ENCODE results near the gene GARIN5A. TPM values are rescaled to one million over a fixed set of nuclear protein-coding genes. Genes with fewer than 3 reads are reported as not detected.

The GARIN5A gene
- polyA plus RNA-seq, 2 of the 4 experiments (the other 2 are of a cell fraction), result 1.1 to 1.7 TPM

GRCh38 chr19:50419022-50419579 is 57.5 kb downstream of the GARIN5A start:
- TF ChIP-seq ESRRA (IDR thresholded peaks at IDR 0.05; ENCODE audit: borderline replicate concordance, low read length) (no peak), CBX8 (IDR thresholded peaks at IDR 0.05) (no peak), ZC3H11A (IDR thresholded peaks at IDR 0.05) (no peak)
- 68% methylated on average over 14 of the region's 14 CpGs for WGBS (ENCODE audit: missing lambda C conversion rate)
- no peak overlapping the region for H3K4me2 ChIP-seq
- ATAC-seq (peak in 1 of 2 experiments; percentile 7; a peak in 3 of 6 replicates), DNase-seq (ENCODE audit: low read depth in 1 of 2, low spot score in 1 of 2) (no peak), FAIRE-seq (no peak)
- H3K27ac ChIP-seq, result no peak overlapping the region
- no peaks in the 10 kb centered on the region for H3K9me3 ChIP-seq
- POLR2A ChIA-PET, result no interaction called here
- CTCF ChIA-PET, result interaction anchor here (1.0 to 1.3 kb wide), 3 partner anchors 17 to 50 kb away, joined by 3 to 4 read pairs (median 4); no protein-coding TSS in a partner anchor
- H3K4me3 ChIP-seq, result no peak overlapping the region
- H3K4me1 ChIP-seq, result no peaks in the 10 kb centered on the region

DNA sequence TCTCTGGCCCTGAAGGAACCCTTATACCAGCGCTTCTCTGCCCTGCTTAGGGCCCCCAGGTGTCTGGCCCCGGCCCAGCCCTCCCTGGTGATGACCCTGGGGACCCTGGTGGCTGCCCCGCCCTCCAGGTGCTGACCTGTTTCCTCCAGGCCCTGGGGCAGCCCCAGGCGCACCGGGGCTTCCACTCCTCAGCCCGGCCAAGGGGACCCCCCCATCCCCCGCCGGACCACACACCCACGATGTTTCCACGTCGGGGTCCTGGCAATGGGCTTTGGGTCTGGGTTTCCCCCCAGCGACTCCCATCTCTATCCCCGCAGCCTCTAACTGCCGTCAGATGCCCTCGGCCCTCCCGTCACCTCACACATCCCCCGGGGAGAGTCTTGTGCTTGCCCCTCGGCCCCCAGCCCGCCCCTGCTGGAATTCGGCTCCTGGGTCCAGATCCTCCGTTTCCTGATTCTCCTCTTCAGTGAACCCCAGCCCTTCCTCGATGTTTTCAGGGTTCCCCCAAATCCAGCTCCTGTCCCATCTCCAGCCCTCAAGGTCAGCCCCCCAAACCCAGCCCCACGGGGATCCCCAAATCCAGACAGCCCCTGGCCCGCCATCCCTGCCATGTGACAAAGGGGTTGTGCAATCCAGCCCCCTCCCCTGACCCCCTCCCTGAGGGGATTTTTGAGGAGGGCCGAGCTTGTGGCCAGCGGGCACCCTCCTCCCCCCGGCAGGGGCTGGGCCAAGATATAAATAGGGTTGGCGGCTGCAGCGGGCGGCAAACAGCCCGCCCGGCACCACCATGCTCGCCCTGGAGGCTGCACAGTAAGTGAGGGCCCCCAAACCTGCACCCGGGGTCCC is 58.2 kb downstream of the GARIN5A start, which contains the start of gene SPIB:
Gene SPIB (plus strand): TSS at position 763 of the 846 bp plus-strand sequence. CDS start 25 bp downstream, at position 788.
- ChIA-PET CTCF (interaction anchor here (0.7 to 1.5 kb wide), 5 partner anchors 8 to 59 kb away, joined by 3 to 4 read pairs (median 3); no protein-coding TSS in a partner anchor), POLR2A (no interaction called here)
- no peaks in the 10 kb centered on the region for H3K9me3 ChIP-seq
- no peak within 1 kb of the TSS for H3K4me3 ChIP-seq
- ATAC-seq (no peak), DNase-seq (ENCODE audit: low read depth in 1 of 2, low spot score in 1 of 2) (no peak), FAIRE-seq (no peak)
- no peaks in the 10 kb centered on the region for H3K4me1 ChIP-seq
- TF ChIP-seq, protein P1, sequence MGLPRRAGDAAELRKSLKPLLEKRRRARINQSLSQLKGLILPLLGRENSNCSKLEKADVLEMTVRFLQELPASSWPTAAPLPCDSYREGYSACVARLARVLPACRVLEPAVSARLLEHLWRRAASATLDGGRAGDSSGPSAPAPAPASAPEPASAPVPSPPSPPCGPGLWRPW (IDR thresholded peaks at IDR 0.05), result no peak
- TF ChIP-seq JUN (IDR thresholded peaks at IDR 0.05), result 0 out of 5 replicates have a peak, but pooled peaks of 1 of the 2 experiments have one; percentile 17
- H3K4me2 ChIP-seq, result no peak within 1 kb of the TSS
- 75% methylated on average over 29 of the region's 34 CpGs for WGBS (ENCODE audit: missing lambda C conversion rate)
- H3K27ac ChIP-seq, result no peak within 1 kb of the TSS

GRCh38 chr19:50417111-50418081 is 59.3 kb downstream of the GARIN5A start:
- FAIRE-seq (no peak), DNase-seq (ENCODE audit: low read depth in 1 of 2, low spot score in 1 of 2) (peak in 1 of 2 experiments; percentile 44), ATAC-seq (peak in 1 of 2 experiments; percentile 1; a peak in 2 of 6 replicates)
- TF ChIP-seq EP300 (IDR thresholded peaks at IDR 0.05) (no peak), PHF8 (IDR thresholded peaks at IDR 0.05; ENCODE audit: borderline replicate concordance, low read depth) (no peak)
- TF ChIP-seq, protein P2, sequence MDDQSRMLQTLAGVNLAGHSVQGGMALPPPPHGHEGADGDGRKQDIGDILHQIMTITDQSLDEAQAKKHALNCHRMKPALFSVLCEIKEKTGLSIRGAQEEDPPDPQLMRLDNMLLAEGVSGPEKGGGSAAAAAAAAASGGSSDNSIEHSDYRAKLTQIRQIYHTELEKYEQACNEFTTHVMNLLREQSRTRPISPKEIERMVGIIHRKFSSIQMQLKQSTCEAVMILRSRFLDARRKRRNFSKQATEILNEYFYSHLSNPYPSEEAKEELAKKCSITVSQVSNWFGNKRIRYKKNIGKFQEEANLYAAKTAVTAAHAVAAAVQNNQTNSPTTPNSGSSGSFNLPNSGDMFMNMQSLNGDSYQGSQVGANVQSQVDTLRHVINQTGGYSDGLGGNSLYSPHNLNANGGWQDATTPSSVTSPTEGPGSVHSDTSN (IDR thresholded peaks at IDR 0.05), result 0 out of 2 replicates have a peak, but pooled peaks have one; percentile 18
- POLR2A ChIA-PET, result no interaction called here
- no peak overlapping the region for H3K4me3 ChIP-seq
- CTCF ChIA-PET, result interaction anchor here (1.0 to 3.0 kb wide), 6 partner anchors 9 to 60 kb away, joined by 3 to 18 read pairs (median 3); no protein-coding TSS in a partner anchor
- H3K27ac ChIP-seq, result no peak overlapping the region
- no peaks in the 10 kb centered on the region for H3K4me1 ChIP-seq
- no peak overlapping the region for H3K4me2 ChIP-seq
- 81% methylated on average over 18 of the region's 42 CpGs for WGBS (ENCODE audit: missing lambda C conversion rate)
- H3K9me3 ChIP-seq, result no peaks in the 10 kb centered on the region

Other genes starting within 250 kb of the GARIN5A start
- 0.17 and 0.32 TPM in 2 replicates for gene KCNC3, start 147.5 kb downstream of the GARIN5A start, polyA plus RNA-seq (2011; rRNA removed)
- 1.0 to 1.7 TPM (median 1.4 TPM) in 3 replicates for gene KCNC3, start 147.5 kb downstream of the GARIN5A start, polyA plus RNA-seq (2017; fragmentation: RNase III; extraction: RNeasy Plus Mini Kit Qiagen cat#74134 plus additional on column Dnase treatment)
- gene NAPSA, start 111.2 kb downstream of the GARIN5A start, polyA plus RNA-seq (2011; rRNA removed), result 1.3 and 1.7 TPM in 2 replicates
- 1.5 to 2.0 TPM (median 1.7 TPM) in 3 replicates for gene NAPSA, start 111.2 kb downstream of the GARIN5A start, polyA plus RNA-seq (2017; fragmentation: RNase III; extraction: RNeasy Plus Mini Kit Qiagen cat#74134 plus additional on column Dnase treatment)
- 39.2 and 39.3 TPM in 2 replicates for gene NR1H2, start 100.4 kb downstream of the GARIN5A start, polyA plus RNA-seq (2011; rRNA removed)
- gene NR1H2, start 100.4 kb downstream of the GARIN5A start, polyA plus RNA-seq (2017; fragmentation: RNase III; extraction: RNeasy Plus Mini Kit Qiagen cat#74134 plus additional on column Dnase treatment), result 52.5 to 69.7 TPM (median 67.0 TPM) in 3 replicates
- 24.2 and 26.1 TPM in 2 replicates for gene POLD1, start 92.5 kb downstream of the GARIN5A start, polyA plus RNA-seq (2011; rRNA removed)
- gene POLD1, start 92.5 kb downstream of the GARIN5A start, polyA plus RNA-seq (2017; fragmentation: RNase III; extraction: RNeasy Plus Mini Kit Qiagen cat#74134 plus additional on column Dnase treatment), result 84.9 to 88.8 TPM (median 88.0 TPM) in 3 replicates
- not detected in 2 replicates for gene SPIB, start 57.9 kb downstream of the GARIN5A start, polyA plus RNA-seq (2011; rRNA removed)
- gene SPIB, start 57.9 kb downstream of the GARIN5A start, polyA plus RNA-seq (2017; fragmentation: RNase III; extraction: RNeasy Plus Mini Kit Qiagen cat#74134 plus additional on column Dnase treatment), result 0.03 to 0.54 TPM (median 0.12 TPM) in 3 replicates
- 0.03 TPM in 1 of 2 replicates, not detected in the other for gene MYBPC2, start 44.0 kb downstream of the GARIN5A start, polyA plus RNA-seq (2011; rRNA removed)
- gene MYBPC2, start 44.0 kb downstream of the GARIN5A start, polyA plus RNA-seq (2017; fragmentation: RNase III; extraction: RNeasy Plus Mini Kit Qiagen cat#74134 plus additional on column Dnase treatment), result 0.03 to 0.10 TPM in 2 of 3 replicates, not detected in the other
- 52.8 and 54.0 TPM in 2 replicates for gene EMC10, start 341 bp downstream of the GARIN5A start, polyA plus RNA-seq (2011; rRNA removed)
- 140 to 147 TPM (median 147 TPM) in 3 replicates for gene EMC10, start 341 bp downstream of the GARIN5A start, polyA plus RNA-seq (2017; fragmentation: RNase III; extraction: RNeasy Plus Mini Kit Qiagen cat#74134 plus additional on column Dnase treatment)
- gene JOSD2, start 34.3 kb upstream of the GARIN5A start, polyA plus RNA-seq (2011; rRNA removed), result 19.3 and 24.2 TPM in 2 replicates
- gene JOSD2, start 34.3 kb upstream of the GARIN5A start, polyA plus RNA-seq (2017; fragmentation: RNase III; extraction: RNeasy Plus Mini Kit Qiagen cat#74134 plus additional on column Dnase treatment), result 55.5 to 62.4 TPM (median 61.7 TPM) in 3 replicates
- gene ASPDH, start 37.1 kb upstream of the GARIN5A start, polyA plus RNA-seq (2011; rRNA removed), result not detected in 2 replicates
- not detected in 3 replicates for gene ASPDH, start 37.1 kb upstream of the GARIN5A start, polyA plus RNA-seq (2017; fragmentation: RNase III; extraction: RNeasy Plus Mini Kit Qiagen cat#74134 plus additional on column Dnase treatment)
- gene LRRC4B, start 91.6 kb upstream of the GARIN5A start, polyA plus RNA-seq (2011; rRNA removed), result 0.49 and 0.54 TPM in 2 replicates
- gene LRRC4B, start 91.6 kb upstream of the GARIN5A start, polyA plus RNA-seq (2017; fragmentation: RNase III; extraction: RNeasy Plus Mini Kit Qiagen cat#74134 plus additional on column Dnase treatment), result 0.67 to 1.2 TPM (median 0.97 TPM) in 3 replicates
- 0.25 and 0.29 TPM in 2 replicates for gene SYT3, start 163.0 kb upstream of the GARIN5A start, polyA plus RNA-seq (2011; rRNA removed)
- gene SYT3, start 163.0 kb upstream of the GARIN5A start, polyA plus RNA-seq (2017; fragmentation: RNase III; extraction: RNeasy Plus Mini Kit Qiagen cat#74134 plus additional on column Dnase treatment), result 0.45 to 1.2 TPM (median 1.1 TPM) in 3 replicates
- gene C19orf81, start 172.6 kb upstream of the GARIN5A start, polyA plus RNA-seq (2011; rRNA removed), result 1.8 and 2.1 TPM in 2 replicates
- gene C19orf81, start 172.6 kb upstream of the GARIN5A start, polyA plus RNA-seq (2017; fragmentation: RNase III; extraction: RNeasy Plus Mini Kit Qiagen cat#74134 plus additional on column Dnase treatment), result 7.9 to 9.5 TPM (median 8.2 TPM) in 3 replicates
- 0.01 and 0.04 TPM in 2 replicates for gene SHANK1, start 243.0 kb upstream of the GARIN5A start, polyA plus RNA-seq (2011; rRNA removed)
- gene SHANK1, start 243.0 kb upstream of the GARIN5A start, polyA plus RNA-seq (2017; fragmentation: RNase III; extraction: RNeasy Plus Mini Kit Qiagen cat#74134 plus additional on column Dnase treatment), result 0.07 to 0.17 TPM (median 0.09 TPM) in 3 replicates
- gene CLEC11A, start 246.5 kb upstream of the GARIN5A start, polyA plus RNA-seq (2011; rRNA removed), result 1.4 and 1.5 TPM in 2 replicates
- 5.0 to 6.4 TPM (median 6.2 TPM) in 3 replicates for gene CLEC11A, start 246.5 kb upstream of the GARIN5A start, polyA plus RNA-seq (2017; fragmentation: RNase III; extraction: RNeasy Plus Mini Kit Qiagen cat#74134 plus additional on column Dnase treatment)